GM19328 (cell line): Measurements from ENCODE around the gene WNK2.
"Not testable (repeated sequence)": the region's sequence is repeated elsewhere in the genome, so short reads cannot be mapped to it uniquely, and the experiment has no call there.

Experiments
- ATAC-seq: cut with Tn5 transposase; IDR thresholded peaks from one replicate; pipeline ENCODE4 v1.9.1; 2021; ENCODE audit warnings: mild to moderate bottlenecking, moderate library complexity; ENCODE audit not compliant: unreplicated experiment

WNK2 gene

GRCh38 chr9:93324191-93324834 lies 140.4 kb downstream of the WNK2 start:
- no peak for ATAC-seq

- ATAC-seq, result no peak
Measured at GRCh38 chr9:93325307-93326035, 141.5 kb downstream of the WNK2 start.

DNA sequence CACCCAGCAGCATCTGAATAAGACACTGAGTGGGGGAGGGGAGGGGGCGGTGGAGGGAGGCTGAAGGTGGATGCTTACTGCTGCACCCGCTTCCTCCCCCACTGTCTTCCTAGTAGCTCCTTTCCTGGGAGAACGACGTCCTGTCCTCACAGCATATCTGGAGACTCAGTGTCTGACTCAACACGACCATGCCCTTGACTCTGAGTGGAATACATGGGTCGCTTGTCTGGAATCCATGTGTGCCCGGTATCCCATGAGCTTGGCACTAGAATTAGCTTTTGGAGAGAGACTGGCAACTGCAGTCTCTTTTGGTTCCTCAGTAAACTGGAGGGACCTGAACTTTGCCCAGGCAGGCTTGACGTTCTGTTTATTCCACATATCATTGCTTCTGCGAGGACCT lies 142.1 kb downstream of the WNK2 start:
- no peak for ATAC-seq

DNA sequence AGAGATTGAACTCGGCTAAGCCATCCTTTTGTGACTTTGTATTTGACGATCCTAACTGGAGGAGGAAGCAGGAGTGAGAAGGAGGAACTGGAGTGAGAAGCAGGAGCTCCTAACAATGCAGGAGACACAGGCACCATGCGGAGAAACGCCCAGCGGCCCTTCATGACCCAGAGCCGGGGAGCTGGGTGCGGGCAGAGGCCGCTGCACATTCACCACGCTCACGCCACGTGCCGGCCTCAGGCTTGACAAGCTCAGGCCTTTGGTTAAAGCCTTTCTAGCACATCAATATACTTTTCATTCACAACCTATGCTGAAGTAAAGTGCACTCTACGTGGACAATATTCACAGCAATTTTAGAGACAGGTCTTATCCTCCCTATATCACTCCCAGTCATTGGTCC lies 142.7 kb downstream of the WNK2 start:
- ATAC-seq, result no peak

- ATAC-seq, result no peak
Measured at GRCh38 chr9:93329629-93330280, 145.8 kb downstream of the WNK2 start.

DNA sequence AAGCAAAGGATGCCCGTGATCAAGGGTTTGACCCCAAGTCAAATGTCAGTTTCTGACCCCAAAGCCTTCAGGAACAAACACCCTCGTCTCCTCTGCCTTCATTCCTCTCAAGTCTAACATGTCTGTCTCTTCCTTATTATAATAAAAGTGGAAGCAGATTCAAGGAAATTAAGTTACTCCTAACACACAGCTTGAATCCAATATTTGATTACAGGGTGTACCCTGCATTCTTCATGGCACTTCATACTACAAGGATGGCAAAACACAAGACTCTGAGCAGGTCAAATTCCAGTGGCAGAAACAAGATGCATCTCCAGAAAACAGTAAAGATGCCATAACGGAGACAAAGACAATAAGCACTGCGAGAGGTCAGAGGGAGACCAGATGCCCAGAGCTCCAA lies 148.4 kb downstream of the WNK2 start:
- no peak for ATAC-seq

- no peak for ATAC-seq
Measured at GRCh38 chr9:93336720-93337119, 152.8 kb downstream of the WNK2 start.

DNA sequence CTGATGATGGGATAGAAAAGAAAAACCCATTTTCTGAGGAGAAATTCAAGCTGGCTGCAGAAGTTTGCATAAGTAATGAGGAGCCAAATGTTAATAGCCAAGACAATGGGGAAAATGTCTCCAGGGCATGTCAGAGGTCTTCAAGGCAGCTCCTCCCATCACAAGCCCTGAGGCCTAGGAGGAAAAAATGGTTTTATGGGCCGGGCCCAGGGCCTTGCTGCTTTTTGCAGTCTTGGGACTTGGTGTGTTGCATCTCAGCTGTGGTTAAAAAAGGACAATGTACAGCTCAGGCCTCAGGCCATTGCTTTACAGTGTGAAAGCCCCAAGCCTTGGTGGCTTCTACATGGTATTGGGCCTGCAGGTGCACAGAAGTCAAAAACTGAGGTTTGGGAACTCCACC lies 154.3 kb downstream of the WNK2 start:
- ATAC-seq, result not testable (repeated sequence)

DNA sequence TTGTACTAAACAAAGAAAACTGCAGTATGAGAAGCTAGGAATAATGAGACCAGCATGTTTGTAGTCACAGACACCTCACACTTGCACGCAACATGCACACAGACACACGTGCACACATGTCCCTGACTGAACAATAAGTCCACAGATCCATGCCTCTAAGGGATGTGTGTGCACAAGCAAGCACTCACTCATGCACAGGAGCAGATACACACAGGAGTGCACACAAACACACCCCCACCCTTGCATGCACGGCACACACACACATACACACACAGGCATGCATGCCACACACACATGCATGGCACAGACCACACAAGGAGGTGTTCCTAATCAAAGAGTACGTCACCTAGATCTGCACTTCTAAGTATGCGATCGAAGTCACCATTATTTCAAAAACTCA lies 156.2 kb downstream of the WNK2 start:
- ATAC-seq, result no peak

DNA sequence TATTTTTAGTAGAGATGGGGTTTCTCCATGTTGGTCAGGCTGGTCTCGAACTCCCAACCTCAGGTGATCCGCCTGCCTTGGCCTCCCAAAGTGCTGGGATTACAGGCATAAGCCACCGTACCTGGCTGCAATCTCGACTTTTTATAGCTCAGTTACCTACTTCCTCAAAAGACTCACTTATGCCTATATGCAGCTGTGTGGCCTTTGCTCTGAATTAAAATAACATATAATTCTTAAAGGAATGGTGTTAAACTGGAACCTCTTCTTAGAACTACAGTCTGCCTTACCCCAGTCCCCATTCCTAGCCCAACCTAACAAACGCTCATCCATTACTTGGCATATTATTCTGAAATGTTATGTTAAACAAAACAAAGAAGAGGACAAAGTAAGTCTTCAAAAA lies 157.9 kb downstream of the WNK2 start:
- ATAC-seq, result not testable (repeated sequence)

DNA sequence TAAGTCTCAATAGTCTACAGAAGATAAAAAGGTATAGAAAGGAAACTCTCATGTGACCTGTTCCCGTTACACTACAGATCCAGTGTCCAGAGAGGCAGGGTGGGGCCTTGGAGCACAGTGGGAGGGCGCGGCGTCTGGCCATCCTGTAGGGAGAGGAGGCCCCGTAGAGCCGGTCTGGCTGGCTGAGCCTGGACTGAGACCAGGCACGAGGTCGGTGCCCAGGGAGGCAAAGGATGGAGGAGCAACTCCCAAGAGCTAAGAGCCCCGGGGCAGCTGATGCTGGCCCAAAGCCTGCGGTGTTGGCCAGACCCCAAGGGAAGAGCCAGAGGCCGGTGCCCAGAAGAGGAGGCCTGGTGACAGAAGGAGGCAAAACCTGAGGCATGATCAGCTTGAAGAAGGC lies 158.5 kb downstream of the WNK2 start:
- not testable (repeated sequence) for ATAC-seq

- ATAC-seq, result no peak
Measured at GRCh38 chr9:93343663-93344062, 159.7 kb downstream of the WNK2 start.

DNA sequence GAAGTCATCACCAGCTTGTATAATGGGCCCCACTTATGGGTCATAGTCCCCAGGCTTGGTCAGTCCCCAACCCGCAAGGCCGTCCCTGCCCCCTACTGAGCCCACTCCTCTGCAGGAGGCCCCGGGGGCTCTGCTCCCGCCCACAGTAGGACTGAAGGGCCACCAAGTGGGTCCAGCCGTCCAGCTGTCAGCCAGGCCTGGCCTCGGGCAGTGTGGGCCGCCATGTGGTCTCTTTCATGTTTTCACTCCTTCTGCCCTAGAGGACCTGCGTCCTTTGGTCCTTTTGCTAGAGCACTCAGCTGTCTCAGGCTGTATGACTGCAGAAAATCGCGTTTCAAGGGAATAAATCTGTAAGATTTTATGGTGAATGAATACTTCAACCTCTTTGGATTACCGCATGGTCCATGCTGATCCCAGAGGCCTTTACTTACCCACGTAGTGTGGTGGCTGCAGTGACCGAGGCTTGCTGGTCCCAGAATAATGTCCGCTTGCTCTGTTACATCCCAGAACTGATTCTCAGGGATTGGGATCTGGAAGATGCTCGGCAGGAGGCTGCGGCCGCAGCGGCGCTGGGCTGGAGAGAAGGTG lies 161.8 kb downstream of the WNK2 start:
- ATAC-seq, result no peak

- ATAC-seq, result no peak
Measured at GRCh38 chr9:93346231-93347112, 162.5 kb downstream of the WNK2 start.

- ATAC-seq, result not testable (repeated sequence)
Measured at GRCh38 chr9:93347371-93347975, 163.5 kb downstream of the WNK2 start.

GRCh38 chr9:93353413-93354310 lies 169.7 kb downstream of the WNK2 start:
- not testable (repeated sequence) for ATAC-seq

DNA sequence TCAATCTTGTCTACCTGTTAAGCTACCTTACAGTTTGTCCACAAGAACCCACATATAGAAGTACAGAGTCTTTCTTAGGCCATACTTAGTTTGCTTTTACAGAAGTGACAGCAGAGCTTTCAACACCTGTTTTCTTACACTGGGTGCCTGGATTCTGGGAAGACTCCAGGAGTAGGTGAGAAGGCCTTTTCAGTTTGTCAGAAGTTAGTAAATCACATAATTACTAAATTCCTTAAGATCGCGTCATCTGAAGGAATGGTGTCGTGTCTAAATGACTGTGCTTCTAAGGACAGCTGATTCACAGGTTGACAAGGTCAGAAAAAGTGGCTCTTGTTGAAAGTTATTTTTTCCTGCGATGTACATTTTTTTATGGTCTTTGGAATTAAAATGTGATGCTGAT lies 170.5 kb downstream of the WNK2 start:
- no peak for ATAC-seq

DNA sequence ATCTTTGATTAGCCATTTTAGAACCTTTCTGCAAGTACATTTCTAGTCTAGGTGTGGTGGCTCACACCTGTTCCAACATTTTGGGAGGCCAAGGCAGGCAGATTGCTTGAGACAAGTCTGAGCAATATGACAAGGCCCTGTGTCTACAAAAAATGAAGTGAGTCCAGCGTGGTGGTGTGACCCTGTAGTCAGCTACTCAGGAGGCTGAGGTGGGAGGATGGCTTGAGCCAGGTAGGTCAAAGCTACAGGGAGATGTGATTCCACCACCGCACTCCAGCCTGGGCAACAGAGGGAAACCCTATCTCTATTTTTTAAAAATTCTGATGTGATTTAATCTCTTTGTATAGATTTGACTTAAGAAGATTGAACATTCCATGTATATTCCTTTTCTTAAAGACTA lies 171.9 kb downstream of the WNK2 start:
- ATAC-seq, result no peak

GRCh38 chr9:93357649-93358048 lies 173.7 kb downstream of the WNK2 start:
- ATAC-seq, result no peak
